GM21717 (cell line): ENCODE results near the gene TM4SF20.

Experiments used
- ATAC-seq: cut with Tn5 transposase; IDR thresholded peaks from one replicate; pipeline ENCODE4 v1.9.1; 2021; ENCODE audit warnings: mild to moderate bottlenecking, moderate library complexity; ENCODE audit not compliant: unreplicated experiment

Gene TM4SF20, protein sequence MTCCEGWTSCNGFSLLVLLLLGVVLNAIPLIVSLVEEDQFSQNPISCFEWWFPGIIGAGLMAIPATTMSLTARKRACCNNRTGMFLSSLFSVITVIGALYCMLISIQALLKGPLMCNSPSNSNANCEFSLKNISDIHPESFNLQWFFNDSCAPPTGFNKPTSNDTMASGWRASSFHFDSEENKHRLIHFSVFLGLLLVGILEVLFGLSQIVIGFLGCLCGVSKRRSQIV

DNA sequence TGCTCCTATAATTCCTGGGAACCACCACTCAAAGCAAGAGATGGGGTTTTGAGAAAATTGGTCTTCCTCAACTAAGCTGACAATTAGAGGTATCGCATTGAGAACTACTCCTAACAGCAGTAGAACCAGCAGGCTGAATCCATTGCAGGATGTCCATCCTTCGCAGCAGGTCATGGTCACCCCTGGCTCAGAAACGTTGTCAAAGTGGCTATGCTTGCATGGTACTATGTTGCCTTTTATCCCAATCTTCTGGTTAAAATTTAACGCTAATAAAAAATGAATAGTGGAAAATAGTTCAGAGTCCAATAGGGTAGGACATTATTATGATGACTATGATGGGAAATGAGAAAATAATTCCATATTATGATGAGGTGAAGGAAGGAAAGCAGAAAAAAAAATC, at the start of gene TM4SF20:
Gene TM4SF20 (minus strand): TSS at position 212 of the 400 bp plus-strand sequence. CDS start 38 bp downstream, at position 174.
- ATAC-seq, result no peak

DNA sequence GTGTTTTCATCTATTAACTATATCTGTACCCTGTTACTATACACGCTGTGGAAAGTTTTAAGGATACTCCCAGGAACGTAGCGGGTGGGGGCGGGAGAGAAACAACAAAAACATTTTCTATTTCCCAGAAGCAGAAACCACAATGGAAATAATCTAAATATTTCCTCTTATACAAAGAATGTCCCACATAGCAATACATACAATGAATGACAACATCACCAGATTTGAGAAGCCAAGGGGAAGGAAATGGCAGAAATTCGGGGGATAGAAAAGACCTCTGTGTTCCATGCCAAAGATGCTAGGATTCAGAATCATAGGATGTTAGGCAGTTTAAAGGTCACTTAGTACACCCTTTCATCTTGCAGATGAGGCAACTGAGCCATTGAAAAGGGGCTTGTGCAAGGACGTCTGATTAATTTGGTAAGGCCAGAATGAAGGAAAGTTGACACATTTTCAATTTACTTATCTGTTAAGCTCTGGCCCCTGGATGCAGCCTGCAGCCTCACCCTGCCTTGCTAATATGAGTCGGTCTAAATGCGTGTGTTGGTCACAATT, 49.7 kb upstream of the TM4SF20 start:
- no peak for ATAC-seq

DNA sequence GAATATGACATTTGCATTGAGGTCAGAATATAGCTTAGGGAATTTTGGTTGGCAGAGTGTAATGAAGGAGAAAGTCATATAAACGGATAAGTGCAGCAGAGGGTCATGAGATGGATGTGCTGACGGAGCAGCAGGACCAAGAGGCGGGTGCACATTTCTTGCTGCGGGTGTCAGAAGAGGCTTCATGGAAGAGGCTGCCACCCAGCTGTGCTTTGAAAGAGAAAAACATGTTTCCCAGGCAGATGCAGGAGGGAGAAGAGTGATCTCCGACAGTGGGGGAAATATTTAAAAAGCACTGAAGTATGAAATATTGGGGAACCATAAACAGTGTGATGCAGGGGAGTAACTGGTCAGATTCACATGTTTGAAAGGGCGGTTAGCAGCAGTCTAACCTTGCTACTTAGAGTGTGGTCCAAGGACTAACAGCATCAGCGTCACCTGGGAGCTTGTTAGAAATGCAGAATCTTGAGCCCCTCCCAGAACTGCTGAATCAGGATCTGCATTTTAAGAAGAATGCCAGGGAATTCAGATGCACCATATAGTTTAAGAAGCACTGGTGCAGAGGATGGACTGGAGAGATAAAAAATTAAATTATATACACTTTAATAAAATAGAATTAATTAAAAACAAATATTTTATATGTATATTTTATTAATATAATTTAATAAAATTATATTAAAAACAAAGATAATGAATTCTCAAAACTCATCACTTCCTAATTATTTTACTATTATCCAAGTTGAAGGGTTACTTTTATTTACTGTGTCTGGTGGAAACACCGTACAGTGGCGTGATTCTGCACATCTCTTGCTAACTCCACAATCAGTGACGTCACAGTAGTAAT, 44.8 kb upstream of the TM4SF20 start:
- ATAC-seq, result no peak

DNA sequence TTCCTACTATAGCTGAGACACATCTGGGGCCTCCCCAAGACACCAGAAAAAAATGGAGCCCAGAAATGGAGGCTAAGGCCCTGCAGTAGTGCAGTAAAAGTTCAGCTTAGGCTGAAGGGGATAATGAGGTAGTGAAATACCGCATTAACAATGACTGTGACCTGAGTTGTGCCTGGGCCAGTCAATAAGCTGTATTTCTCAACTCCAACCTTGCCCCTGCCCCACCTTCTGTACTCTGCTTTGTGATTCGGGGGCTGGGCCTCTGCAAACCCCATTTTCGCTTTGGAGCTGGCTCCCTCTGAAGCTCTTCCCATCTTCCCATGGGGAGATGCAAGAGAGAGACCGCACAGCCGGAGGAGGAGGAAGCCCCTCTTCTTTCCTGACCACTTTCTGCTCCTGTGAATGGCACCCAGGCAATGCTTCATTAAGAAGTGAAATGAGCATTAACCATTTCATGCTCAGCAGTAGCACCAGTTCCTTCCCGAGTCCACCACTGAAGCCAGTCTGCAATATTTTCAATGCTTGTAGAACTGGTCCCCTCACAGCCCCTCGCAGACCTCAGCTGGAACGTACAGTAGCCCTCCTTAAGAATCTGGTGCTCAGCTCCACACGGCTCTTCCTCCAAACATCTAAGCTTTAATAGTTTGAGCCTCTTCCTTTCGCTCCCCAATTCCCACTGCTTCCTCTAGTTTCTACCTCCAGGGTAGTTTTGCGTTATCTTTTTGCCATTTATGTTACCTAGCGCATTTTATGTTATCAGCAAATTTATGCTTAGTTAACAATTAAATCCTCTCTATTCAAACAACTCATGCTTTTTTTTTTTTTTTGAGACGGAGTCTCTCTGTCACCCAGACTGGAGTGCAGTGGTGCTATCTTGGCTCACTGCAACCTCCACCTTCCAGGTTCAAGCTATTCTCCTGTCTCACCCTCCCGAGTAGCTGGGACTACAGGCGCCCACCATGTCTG, 41.3 kb upstream of the TM4SF20 start:
- ATAC-seq, result no peak

DNA sequence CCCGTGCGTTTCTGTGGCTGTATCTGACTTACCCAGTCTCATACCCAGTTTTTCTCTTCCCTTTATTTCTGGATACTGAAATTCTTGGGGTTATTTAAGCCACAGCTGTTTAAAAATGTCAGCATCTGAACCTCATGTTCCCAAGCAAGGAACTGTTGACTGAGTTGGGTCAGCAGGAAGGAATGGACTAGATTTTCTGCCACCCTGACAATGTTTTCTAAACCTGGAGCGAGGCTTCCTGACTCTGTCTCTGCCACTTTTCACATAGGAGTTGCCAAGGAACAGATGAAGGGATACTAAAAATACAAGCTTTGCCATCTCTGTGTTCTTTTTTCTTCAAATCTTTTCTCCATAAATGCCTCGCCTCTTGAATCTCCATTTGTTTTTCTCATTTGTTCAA, 37.6 kb upstream of the TM4SF20 start:
- no peak for ATAC-seq

DNA sequence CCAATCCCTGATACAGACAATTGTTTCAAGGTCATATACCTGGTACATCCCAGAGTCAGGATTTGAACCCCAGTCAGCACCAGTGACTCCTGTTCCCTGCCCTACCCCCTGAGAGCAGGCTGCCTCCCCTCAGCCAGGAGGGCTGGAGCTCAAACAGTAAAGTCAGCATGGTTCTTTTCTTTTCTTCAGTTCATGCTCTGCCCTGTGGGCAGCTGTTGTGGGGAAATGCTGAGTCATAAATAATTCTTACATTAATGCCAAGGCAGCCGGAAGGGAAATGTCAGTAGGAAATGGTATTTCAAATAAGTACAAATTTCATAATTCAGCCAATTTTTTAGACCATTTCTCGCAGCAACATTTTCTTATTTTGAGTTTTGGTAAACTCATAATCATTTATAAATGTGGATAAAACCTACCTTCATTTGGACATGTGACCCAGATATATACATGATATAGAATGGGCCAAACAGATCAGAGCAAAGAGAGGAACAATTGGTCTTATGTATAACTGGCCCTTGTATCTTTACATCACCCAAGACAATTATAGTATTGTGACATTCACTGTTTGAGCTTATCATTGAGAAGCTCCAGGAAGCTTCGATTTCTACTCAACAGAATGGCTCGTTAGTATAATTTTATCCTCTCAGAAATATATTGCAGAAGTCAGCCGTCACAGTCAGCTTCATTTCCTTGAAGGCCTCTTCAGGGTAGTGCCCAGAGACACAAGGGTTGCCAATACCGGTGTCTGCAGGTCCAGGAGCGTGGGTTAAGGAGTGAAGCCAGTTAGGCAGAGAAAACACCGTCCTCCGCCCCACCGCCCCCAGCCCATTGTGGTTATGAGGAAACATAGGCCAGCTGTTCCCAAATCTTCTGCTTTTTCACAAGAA, 36.7 kb upstream of the TM4SF20 start:
- peak; percentile 27 for ATAC-seq

DNA sequence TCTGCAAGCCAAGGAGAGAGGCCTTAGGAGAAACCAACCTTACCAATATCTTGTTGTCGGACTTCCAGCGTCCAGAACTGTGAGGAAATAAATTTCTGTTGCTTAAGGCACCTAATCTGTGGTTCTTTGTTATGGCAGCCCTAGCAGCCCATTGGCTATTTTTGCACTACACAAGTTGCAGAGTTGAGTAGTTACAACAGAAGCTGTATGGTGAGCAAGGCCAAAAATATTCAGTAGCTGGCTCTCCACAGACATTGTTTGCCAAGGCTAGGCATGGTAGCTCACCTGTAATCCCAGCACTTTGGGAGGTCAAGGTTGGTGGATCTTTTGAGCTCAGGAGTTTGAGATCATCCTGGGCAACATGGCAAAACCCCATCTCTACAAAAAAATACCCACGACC, 35.7 kb upstream of the TM4SF20 start:
- ATAC-seq, result no peak

DNA sequence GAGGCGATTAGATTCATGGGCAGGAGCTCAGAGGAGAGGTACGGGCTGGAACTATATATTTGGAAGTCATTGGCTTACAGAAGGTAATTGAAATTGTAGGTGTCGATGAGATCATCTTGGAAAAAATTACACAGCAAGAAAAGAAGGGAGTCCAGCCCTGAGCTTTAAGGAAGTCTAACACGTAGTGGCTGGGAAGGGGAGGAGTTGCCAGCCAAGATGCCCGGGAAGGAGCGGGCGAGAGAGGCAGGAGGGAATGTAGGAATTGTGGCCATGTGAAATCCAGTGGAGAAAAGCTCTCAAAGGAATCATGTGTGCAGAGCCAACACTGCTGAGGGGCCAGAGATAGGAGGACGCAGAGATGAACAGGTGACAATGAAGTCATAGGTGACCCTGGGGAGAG, 34.3 kb upstream of the TM4SF20 start:
- no peak for ATAC-seq

DNA sequence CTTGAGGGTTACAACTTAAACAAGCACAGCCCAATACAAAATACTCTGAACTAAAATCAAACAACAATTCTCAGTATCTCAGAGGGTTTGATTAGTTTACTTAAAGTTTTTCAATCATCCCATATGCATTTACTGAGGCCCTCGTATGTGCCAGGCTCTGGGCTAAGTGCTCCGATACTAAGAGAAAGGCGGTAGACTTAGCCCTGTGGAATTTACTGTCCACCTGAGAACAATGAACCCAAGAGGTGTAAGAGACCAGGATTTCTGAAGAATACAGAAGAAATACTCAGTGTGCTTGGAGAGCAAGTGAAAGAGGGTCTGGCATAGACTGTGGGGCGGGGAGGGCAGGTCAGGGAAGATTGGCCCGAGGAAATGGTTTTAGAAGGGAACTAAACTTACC, 33.8 kb upstream of the TM4SF20 start:
- ATAC-seq, result no peak

DNA sequence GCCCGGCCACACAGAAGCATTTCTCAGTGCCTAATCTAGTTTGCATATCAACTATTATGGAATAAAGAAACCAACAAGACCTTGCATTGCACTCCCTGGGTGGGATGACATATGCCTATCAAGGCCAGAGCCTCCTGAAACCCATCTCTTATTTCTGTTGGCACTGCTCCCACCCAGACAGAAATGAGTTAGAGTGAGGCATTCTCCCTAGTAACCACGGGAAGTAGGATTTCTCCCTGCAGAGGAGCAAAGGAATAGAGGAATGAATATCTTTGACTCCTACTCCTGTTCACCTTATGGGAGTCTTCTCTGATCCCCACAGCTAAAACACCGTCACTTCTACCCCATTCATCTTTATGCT, 32.9 kb upstream of the TM4SF20 start:
- no peak for ATAC-seq

DNA sequence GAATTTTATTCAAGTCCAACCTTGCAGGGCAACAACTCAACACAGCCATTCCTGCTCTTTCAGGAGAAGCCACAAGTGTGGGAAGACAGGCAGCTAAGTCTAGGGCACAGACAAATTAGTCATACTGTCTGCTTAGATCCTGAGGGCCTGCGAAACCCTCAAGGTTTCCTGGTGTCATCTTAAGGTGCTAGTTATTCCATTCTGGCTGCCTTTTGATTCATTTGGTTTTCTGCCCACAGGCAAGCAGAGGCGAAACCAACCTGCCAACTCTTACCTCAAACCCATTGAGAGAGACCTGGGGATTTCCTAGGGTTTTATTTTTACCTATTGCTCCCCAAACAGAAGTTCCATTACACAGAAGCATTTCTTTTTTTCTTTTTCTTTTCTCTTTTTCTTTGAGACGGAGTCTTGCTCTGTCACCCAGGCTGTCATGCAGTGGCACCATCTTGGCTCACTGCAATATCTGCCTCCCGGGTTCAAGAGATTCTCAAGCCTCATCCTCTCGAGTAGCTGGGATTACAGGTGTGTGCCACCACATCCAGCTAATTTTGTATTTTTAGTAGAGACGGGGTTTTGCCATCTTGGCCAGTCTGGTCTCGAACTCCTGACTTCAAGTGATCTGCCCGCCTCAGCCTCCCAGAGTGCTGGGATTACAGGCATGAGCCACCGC, 32.3 kb upstream of the TM4SF20 start:
- ATAC-seq, result peak; percentile 89

DNA sequence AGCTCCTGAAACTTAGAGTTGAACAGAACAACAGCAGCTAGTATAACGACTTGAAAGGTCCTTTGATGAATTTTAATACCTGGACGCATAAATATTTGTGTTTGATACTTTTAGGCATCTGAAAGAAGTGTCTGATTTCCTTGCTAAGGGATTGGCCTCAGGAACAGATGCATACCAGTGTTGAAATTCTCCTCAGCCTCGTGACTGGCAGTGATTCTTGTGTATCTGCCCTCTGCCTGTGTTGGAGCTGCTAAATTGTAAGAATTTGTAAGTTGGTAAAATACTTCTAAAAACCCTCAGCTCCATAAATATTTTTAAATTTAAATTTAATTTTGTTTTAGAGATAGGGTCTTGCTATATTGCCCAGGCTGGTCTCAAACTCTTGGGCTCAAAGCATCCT, 31.1 kb upstream of the TM4SF20 start:
- ATAC-seq, result no peak

DNA sequence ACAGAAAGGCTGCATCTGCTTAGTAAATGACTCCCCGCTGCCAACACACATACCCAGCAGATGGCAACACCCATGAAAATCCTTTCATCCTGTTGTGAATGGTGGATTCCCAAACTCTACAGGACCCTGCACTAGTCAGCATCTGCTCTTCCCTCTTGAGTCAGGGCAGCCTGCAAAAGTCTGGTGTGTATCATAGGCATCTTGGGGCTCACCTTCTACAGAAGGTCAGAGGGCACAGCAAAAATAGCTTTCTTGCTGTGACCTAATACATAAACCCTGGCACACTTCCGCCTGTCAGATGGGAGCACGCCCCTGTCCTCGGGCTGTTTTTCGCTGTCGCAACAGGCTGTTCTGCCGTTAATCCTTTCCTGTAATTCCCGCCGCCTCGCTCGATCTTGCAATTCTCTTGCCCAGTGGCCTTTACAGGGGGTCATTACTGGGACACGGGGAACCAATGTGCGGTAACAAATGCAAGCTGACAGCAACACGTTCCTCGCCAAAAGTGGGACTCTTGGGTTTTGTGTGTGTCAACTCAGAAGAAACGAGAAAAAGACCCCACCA, 28.6 kb upstream of the TM4SF20 start:
- no peak for ATAC-seq

DNA sequence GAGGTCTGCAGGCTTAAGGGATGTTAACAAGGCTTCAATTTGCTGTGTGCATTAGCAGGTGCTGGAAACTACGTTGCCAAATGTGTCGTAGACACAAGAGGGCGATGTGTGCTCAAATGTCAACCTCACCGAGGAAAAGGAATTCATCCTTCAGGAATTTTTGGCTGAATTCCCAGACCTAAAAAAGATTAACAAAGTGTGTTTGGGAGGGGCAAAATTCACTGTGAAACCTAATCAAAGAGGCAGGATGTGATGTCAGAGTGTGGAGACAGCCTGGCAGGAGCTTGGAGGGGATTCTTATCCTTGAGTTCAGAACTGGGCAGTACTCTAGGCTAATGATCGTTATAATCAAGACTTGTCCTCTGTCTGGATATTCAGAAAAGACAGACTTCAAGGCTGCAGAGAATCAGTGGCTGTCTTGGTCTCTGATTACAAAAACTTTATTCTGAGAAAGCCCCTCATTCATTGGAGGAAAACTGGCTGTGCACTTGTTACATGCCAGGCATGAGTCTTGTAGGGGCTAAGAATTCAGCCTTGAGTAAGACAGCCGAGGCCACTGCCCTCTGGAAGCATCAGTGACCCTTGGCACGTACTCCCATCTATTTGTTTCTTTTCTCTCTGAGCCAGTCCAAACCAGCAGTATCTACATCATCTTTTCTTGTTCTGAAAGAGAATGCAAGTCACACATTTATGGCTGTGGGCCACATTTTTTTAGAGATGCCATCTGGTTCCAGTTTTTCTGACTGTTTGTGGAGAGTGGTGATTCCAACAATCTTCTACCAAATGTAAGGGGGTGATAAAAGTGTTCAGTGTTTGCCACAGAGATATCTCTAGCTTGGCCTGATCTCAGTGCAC, 27.3 kb upstream of the TM4SF20 start:
- ATAC-seq, result peak; percentile 50

DNA sequence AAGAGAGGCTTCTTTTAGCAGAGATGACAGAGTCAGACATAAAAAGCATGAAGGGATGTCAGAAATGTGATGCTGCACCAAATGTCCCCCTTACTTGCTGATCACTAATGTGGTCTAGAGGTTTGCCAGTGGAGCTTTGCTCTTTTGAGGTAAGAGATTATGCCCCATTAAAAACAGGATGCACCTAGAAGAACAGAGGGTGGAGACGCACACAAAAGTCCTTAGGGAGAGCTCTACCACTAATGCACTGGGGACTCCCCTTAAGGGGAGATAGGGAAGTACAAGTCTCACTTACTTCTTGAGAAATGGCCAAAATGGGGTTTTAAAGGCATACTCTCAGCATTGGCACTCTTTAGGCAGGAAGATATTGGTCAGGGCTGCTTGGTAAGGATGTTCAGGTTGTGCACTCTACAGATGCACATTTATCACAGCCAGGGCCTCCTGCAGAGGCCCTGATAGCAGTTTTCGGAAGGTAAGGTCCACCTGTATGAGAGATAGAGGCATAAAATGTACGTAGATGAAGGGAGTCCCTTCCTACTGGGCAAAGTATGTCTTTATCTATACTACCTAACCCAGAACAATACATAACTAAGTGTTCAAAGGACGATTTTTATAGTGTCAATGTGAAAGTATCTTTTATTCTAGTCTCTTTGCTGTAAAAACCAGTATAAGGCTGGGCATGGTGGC, 25.6 kb upstream of the TM4SF20 start:
- no peak for ATAC-seq

DNA sequence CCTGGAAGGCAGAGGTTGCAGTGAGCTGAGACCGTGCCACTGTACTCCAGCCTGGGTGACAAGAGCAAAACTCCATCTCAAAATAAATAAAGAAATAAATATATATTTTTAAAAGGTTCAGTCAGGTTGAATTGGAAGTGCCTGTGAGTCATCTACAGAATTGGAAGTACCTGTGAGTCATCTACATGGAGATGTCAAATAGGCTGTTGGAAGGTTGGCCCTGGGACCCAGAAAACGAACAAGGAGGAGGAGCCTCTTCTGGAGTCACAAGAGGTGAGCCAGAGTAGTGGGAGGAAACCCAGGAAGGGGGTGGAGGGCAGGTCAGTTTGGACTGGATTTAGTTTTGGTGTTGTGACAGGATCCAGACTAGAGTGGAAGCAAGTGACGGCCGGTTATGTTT, 23.9 kb upstream of the TM4SF20 start:
- no peak for ATAC-seq

DNA sequence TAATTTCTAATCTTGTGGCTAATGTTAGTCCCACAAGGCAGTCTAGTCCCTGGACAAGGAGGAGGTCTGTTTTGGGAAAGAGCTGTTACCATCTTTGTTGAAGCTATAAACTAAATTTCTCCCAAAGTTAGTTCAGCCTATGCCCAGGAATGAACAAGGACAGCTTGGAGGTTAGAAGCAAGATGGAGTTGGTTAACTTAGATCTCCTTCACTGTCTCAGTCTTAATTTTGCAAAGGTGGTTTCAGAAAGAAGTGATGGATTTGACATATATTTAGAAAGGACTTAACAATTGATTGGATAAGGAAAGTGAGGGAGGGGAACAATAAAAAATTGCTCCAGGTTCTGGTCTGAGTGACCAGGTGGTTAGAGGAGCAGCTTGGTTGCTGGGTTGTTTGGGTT, 23.2 kb upstream of the TM4SF20 start:
- no peak for ATAC-seq

DNA sequence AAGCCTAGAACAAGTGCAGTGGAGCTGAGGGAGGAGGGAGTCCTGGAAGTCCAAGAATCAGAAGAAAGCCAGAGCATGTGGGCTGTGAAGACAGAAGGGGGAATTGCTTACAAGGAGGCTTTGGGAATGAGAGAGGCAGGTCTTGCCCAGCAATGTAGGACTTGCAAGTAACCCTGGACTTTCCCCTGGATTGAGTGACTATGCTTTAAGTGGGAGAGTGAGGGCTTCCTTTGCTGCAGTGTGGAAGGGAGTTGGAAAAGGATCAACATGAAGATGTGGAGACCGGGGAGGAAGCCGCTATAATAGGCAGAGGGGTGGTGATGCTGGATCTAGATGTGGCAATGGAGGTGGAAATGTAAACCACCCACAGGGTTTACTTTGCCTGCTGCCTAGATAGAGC, 22.4 kb upstream of the TM4SF20 start:
- no peak for ATAC-seq
